HepG2 (cell line): ENCODE results near the gene GGNBP2. TPM values are rescaled to one million over a fixed set of nuclear protein-coding genes. Genes with fewer than 3 reads are reported as not detected.

Experiments used
- AHR ChIP-seq: IDR thresholded peaks from 2 replicates; pipeline ENCODE4 v1.6.1; 2018; ENCODE audit warnings: missing genetic modification reagents, missing compliant biosample characterization
- BRCA1 ChIP-seq: sonication (generic); formaldehyde crosslinking; IDR thresholded peaks from 2 replicates; pipeline ENCODE4 v1.4.0; 2020; ENCODE audit warnings: missing genetic modification reagents
- DPF2 ChIP-seq: sonication (generic); formaldehyde crosslinking; IDR thresholded peaks from 2 replicates; pipeline ENCODE4 v1.4.0; 2020; ENCODE audit warnings: mild to moderate bottlenecking, low read depth, missing genetic modification reagents, borderline replicate concordance
- HOXA5 ChIP-seq: sonication (generic); formaldehyde crosslinking; IDR thresholded peaks from 2 replicates; pipeline ENCODE4 v1.4.0; 2020; ENCODE audit warnings: missing genetic modification reagents
- SMAD1 ChIP-seq: sonication (generic); formaldehyde crosslinking; IDR thresholded peaks from 2 replicates; pipeline ENCODE4 v1.4.0; 2020; ENCODE audit warnings: missing genetic modification reagents, low read depth, mild to moderate bottlenecking, borderline replicate concordance
- THAP11 ChIP-seq: IDR thresholded peaks from 2 replicates; pipeline ENCODE4 v1.6.1; 2016; ENCODE audit warnings: missing biosample characterization, missing genetic modification reagents
- ZNF180 ChIP-seq: sonication (generic); formaldehyde crosslinking; IDR thresholded peaks from 2 replicates; pipeline ENCODE4 v1.4.0; 2020; ENCODE audit warnings: low read depth, missing genetic modification reagents, borderline replicate concordance
- ZNF615 ChIP-seq: sonication (generic); formaldehyde crosslinking; IDR thresholded peaks from 2 replicates; pipeline ENCODE4 v1.5.0; 2020; ENCODE audit warnings: mild to moderate bottlenecking, missing genetic modification reagents, borderline replicate concordance
- polyA plus RNA-seq, 8 experiments: library from polyadenylated mRNA; depleted of rRNA in 3 of 8; stranded (reverse) in 7 of 8; unstranded in 1 of 8; fragments of >200 nt; fragmentation: Illumina TruSeq in 4 of 8; extraction: Trizol in 4 of 8; gene quantifications; 2 replicates each; pipeline versions ENCODE4 v1.2.1 to v1.2.3, GENCODE V29; 2011 to 2016; ENCODE audit warnings: low read depth in 4 of 8, missing spikeins in 1 of 8, mixed read lengths in 1 of 8; ENCODE audit not compliant: insufficient read depth in 1 of 8
- total RNA-seq, 5 experiments: library from RNA; depleted of rRNA; stranded (reverse); fragments of >200 nt; fragmentation: Illumina TruSeq; extraction: Trizol; gene quantifications; 2 replicates each; pipeline ENCODE4 v1.2.3, GENCODE V29; 2016; ENCODE audit warnings: low read depth in 1 of 5
- TF ChIP-seq, protein P1 (sequence below): sonication (generic); formaldehyde crosslinking; IDR thresholded peaks from 2 replicates; pipeline ENCODE4 v1.5.1; 2020; ENCODE audit warnings: missing genetic modification reagents, mild to moderate bottlenecking, borderline replicate concordance
- TF ChIP-seq, protein P2 (sequence below): sonication (generic); formaldehyde crosslinking; IDR thresholded peaks from 2 replicates; pipeline ENCODE4 v1.5.1; 2020; ENCODE audit warnings: mild to moderate bottlenecking, missing genetic modification reagents, moderate library complexity
- TF ChIP-seq, protein P3 (sequence below): sonication (generic); formaldehyde crosslinking; IDR thresholded peaks from 2 replicates; pipeline ENCODE4 v1.9.0; 2021; ENCODE audit warnings: missing genetic modification reagents, borderline replicate concordance
- TF ChIP-seq, protein P4 (sequence below): sonication (generic); formaldehyde crosslinking; IDR thresholded peaks from 2 replicates; pipeline ENCODE4 v1.4.0; 2020; ENCODE audit warnings: missing genetic modification reagents
- TF ChIP-seq, protein P5 (sequence below): sonication (generic); formaldehyde crosslinking; IDR thresholded peaks from 2 replicates; pipeline ENCODE4 v1.4.0; 2020; ENCODE audit warnings: mild to moderate bottlenecking, missing genetic modification reagents
- TF ChIP-seq, protein P6 (sequence below): sonication (generic); formaldehyde crosslinking; conservative IDR thresholded peaks from 2 replicates; pipeline ENCODE4 v1.5.0; 2020; ENCODE audit warnings: missing genetic modification reagents

Gene GGNBP2
- total and polyA plus RNA-seq, 2 of the 13 experiments (the other 11 are each of a cell fraction or from before 2014, with no cell fraction given) = 53.3 to 84.2 TPM

DNA sequence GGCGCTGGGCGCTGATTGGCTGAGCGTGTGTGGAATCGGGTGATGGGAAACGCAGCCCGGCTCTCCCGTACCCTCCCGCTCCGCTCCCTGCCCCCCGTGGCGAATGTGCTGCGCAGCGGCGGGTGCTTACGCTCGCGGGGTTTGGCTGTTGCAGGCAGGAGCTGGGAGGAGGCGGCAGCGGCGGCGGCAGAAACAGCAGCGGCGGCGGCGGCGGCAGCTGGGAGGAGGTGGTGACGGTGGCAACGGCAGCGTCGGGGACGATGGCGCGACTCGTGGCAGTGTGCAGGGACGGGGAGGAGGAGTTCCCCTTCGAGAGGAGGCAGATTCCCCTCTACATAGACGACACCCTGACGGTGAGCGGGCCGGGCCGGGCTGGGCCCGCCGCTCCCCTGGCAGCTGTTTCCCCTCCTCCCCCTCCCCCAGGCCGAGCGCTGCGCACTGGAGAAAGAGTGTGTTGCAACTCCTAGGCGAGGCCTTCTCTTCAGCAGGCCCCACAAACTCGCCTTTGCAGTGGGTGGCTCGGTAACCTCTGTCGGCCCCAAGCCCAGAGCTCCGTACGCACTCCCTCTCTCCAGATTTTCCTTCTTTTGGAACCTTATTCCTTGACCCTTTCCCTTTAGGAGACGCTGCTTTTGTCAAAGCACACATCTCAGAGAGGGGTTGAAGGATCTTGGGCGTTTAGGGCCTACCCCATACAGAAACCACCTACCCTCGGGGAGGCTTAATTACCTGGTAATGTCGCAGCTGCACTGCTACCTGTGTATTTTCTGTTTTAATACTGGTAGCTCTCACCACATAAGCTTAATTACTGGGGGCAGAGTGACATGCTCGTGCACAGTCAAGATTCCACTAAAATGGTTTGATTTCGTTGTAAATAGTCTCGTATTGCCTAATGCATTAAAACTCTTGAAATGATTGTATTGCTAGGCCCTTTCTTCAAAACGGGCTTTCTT, 1.0 kb downstream of the GGNBP2 start (continued):
- TF ChIP-seq DPF2 (CRISPR knock-in tag) (no peak), ZNF180 (no peak), THAP11 (peak; percentile 88), HOXA5 (CRISPR knock-in tag) (peak; percentile 52; the same call in 1 of the 2 replicates), AHR (CRISPR knock-in tag) (no peak), SMAD1 (CRISPR knock-in tag) (no peak), BRCA1 (no peak), ZNF615 (CRISPR knock-in tag) (no peak)
- TF ChIP-seq, protein P1, sequence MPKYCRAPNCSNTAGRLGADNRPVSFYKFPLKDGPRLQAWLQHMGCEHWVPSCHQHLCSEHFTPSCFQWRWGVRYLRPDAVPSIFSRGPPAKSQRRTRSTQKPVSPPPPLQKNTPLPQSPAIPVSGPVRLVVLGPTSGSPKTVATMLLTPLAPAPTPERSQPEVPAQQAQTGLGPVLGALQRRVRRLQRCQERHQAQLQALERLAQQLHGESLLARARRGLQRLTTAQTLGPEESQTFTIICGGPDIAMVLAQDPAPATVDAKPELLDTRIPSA = 0 out of 2 replicates have a peak, but pooled peaks have one; percentile 7
- TF ChIP-seq, protein P2, sequence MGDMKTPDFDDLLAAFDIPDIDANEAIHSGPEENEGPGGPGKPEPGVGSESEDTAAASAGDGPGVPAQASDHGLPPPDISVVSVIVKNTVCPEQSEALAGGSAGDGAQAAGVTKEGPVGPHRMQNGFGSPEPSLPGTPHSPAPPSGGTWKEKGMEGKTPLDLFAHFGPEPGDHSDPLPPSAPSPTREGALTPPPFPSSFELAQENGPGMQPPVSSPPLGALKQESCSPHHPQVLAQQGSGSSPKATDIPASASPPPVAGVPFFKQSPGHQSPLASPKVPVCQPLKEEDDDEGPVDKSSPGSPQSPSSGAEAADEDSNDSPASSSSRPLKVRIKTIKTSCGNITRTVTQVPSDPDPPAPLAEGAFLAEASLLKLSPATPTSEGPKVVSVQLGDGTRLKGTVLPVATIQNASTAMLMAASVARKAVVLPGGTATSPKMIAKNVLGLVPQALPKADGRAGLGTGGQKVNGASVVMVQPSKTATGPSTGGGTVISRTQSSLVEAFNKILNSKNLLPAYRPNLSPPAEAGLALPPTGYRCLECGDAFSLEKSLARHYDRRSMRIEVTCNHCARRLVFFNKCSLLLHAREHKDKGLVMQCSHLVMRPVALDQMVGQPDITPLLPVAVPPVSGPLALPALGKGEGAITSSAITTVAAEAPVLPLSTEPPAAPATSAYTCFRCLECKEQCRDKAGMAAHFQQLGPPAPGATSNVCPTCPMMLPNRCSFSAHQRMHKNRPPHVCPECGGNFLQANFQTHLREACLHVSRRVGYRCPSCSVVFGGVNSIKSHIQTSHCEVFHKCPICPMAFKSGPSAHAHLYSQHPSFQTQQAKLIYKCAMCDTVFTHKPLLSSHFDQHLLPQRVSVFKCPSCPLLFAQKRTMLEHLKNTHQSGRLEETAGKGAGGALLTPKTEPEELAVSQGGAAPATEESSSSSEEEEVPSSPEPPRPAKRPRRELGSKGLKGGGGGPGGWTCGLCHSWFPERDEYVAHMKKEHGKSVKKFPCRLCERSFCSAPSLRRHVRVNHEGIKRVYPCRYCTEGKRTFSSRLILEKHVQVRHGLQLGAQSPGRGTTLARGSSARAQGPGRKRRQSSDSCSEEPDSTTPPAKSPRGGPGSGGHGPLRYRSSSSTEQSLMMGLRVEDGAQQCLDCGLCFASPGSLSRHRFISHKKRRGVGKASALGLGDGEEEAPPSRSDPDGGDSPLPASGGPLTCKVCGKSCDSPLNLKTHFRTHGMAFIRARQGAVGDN (CRISPR knock-in tag) = peak; percentile 83
- TF ChIP-seq, protein P3, sequence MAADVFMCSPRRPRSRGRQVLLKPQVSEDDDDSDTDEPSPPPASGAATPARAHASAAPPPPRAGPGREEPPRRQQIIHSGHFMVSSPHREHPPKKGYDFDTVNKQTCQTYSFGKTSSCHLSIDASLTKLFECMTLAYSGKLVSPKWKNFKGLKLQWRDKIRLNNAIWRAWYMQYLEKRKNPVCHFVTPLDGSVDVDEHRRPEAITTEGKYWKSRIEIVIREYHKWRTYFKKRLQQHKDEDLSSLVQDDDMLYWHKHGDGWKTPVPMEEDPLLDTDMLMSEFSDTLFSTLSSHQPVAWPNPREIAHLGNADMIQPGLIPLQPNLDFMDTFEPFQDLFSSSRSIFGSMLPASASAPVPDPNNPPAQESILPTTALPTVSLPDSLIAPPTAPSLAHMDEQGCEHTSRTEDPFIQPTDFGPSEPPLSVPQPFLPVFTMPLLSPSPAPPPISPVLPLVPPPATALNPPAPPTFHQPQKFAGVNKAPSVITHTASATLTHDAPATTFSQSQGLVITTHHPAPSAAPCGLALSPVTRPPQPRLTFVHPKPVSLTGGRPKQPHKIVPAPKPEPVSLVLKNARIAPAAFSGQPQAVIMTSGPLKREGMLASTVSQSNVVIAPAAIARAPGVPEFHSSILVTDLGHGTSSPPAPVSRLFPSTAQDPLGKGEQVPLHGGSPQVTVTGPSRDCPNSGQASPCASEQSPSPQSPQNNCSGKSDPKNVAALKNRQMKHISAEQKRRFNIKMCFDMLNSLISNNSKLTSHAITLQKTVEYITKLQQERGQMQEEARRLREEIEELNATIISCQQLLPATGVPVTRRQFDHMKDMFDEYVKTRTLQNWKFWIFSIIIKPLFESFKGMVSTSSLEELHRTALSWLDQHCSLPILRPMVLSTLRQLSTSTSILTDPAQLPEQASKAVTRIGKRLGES (CRISPR knock-in tag) = no peak
- TF ChIP-seq, protein P4, sequence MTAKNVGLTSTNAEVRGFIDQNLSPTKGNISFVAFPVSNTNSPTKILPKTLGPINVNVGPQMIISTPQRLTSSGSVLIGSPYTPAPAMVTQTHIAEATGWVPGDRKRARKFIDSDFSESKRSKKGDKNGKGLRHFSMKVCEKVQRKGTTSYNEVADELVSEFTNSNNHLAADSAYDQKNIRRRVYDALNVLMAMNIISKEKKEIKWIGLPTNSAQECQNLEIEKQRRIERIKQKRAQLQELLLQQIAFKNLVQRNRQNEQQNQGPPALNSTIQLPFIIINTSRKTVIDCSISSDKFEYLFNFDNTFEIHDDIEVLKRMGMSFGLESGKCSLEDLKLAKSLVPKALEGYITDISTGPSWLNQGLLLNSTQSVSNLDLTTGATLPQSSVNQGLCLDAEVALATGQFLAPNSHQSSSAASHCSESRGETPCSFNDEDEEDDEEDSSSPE (CRISPR knock-in tag) = peak; percentile 60; the same call in 1 of the 2 replicates
- TF ChIP-seq, protein P5, sequence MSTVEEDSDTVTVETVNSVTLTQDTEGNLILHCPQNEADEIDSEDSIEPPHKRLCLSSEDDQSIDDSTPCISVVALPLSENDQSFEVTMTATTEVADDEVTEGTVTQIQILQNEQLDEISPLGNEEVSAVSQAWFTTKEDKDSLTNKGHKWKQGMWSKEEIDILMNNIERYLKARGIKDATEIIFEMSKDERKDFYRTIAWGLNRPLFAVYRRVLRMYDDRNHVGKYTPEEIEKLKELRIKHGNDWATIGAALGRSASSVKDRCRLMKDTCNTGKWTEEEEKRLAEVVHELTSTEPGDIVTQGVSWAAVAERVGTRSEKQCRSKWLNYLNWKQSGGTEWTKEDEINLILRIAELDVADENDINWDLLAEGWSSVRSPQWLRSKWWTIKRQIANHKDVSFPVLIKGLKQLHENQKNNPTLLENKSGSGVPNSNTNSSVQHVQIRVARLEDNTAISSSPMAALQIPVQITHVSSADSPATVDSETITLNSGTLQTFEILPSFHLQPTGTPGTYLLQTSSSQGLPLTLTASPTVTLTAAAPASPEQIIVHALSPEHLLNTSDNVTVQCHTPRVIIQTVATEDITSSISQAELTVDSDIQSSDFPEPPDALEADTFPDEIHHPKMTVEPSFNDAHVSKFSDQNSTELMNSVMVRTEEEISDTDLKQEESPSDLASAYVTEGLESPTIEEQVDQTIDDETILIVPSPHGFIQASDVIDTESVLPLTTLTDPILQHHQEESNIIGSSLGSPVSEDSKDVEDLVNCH = no peak
- TF ChIP-seq, protein P6, sequence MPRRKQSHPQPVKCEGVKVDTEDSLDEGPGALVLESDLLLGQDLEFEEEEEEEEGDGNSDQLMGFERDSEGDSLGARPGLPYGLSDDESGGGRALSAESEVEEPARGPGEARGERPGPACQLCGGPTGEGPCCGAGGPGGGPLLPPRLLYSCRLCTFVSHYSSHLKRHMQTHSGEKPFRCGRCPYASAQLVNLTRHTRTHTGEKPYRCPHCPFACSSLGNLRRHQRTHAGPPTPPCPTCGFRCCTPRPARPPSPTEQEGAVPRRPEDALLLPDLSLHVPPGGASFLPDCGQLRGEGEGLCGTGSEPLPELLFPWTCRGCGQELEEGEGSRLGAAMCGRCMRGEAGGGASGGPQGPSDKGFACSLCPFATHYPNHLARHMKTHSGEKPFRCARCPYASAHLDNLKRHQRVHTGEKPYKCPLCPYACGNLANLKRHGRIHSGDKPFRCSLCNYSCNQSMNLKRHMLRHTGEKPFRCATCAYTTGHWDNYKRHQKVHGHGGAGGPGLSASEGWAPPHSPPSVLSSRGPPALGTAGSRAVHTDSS (CRISPR knock-in tag) = no peak
